DND-41 (cell line): ENCODE results near the gene STARD13.

ENCODE experiments used
- EZH2 ChIP-seq: IDR thresholded peaks from 3 replicates; pipeline ENCODE4 v1.6.1; 2012; ENCODE audit warnings: borderline replicate concordance, low read depth, mild to moderate bottlenecking, moderate library complexity, low read length, inconsistent platforms; ENCODE audit not compliant: severe bottlenecking
- TF ChIP-seq, protein P1 (sequence below): IDR thresholded peaks from 2 replicates; pipeline ENCODE4 v1.5.1; 2012; ENCODE audit warnings: borderline replicate concordance, low read length, moderate library complexity, mild to moderate bottlenecking; ENCODE audit not compliant: poor library complexity, severe bottlenecking; ENCODE audit errors: extremely low read depth

DNA sequence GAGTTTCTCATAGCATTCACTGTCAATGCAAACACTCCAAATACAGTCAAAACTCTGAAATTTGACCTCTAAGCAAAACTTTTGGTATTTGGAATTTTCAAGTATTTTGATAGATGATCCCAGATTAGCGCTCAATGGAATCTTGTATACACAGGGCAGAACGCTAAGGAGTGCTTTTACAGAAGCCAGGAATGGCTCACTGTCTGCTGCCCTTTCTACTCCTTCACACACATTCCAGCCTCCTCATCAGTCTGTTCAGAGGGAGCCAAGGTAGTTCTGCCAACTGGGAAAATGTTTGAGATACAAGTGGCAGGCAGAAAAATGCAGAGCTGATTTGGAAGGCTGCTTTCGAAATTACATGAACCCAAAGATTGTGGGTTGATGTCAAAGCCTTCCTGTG is 4.4 kb upstream of the STARD13 start:
- TF ChIP-seq, protein P1, sequence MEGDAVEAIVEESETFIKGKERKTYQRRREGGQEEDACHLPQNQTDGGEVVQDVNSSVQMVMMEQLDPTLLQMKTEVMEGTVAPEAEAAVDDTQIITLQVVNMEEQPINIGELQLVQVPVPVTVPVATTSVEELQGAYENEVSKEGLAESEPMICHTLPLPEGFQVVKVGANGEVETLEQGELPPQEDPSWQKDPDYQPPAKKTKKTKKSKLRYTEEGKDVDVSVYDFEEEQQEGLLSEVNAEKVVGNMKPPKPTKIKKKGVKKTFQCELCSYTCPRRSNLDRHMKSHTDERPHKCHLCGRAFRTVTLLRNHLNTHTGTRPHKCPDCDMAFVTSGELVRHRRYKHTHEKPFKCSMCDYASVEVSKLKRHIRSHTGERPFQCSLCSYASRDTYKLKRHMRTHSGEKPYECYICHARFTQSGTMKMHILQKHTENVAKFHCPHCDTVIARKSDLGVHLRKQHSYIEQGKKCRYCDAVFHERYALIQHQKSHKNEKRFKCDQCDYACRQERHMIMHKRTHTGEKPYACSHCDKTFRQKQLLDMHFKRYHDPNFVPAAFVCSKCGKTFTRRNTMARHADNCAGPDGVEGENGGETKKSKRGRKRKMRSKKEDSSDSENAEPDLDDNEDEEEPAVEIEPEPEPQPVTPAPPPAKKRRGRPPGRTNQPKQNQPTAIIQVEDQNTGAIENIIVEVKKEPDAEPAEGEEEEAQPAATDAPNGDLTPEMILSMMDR = no peak
- no peak for TF ChIP-seq EZH2
